Right hindlimb (tissue), 1 donor: Measurements from ENCODE around the gene KIF2B.
A peak's percentile ranks its signal among the peaks of the same experiment; 100 is the strongest.
"Not testable (repeated sequence)": the region's sequence is repeated elsewhere in the genome, so short reads cannot be mapped to it uniquely, and the experiment has no call there.

ENCODE experiments used
- DNase-seq: peaks from one replicate; pipeline ENCODE4 v3.0.0-alpha.2; 2018

The KIF2B gene

GRCh38 chr17:53822764-53823163 lies at the start of gene KIF2B:
Gene KIF2B, plus strand, starts transcription at chr17:53822927. Its CDS starts 107 bp downstream, at chr17:53823034.
- DNase-seq: no peak

DNA sequence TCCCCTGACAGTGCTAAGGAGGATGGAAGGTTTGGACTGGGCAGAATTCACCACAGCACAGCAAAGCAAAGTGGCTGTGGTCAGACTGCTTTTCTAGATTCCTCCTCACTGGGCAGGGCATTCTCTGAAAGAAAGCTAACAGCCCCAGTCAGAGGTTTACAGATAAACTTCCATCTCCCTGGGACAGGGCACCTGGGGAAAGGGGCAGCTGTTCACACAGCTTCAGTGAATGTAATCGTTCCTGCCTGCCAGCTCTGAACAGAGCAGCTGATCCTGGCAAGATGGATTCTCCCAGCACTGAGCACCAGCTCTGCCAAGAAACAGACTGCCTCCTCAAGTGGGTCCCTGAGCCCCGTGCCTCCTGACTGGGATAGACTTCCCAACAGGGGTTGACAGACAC lies 42.4 kb upstream of the KIF2B start:
- no peak for DNase-seq

DNA sequence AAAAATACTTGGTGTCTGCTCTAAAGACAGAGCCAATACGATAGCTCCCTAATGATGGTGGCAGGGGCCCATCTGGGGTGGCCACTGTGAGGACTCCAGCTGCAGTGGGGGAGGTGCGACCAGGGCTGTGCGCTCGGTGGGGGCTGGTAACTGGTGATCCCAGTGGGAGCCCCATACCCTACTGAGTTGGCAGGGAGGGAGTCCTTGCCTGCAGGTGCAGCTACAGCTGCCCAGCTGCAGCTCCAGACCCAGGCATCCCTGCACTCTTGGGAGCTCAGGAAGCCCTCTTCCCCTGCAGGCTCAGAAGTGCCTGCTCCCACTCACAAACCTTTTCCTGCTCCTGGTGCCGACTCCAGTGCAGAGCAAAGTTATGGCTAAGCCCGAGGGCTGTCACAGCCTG lies 31.2 kb upstream of the KIF2B start:
- no peak for DNase-seq

DNA sequence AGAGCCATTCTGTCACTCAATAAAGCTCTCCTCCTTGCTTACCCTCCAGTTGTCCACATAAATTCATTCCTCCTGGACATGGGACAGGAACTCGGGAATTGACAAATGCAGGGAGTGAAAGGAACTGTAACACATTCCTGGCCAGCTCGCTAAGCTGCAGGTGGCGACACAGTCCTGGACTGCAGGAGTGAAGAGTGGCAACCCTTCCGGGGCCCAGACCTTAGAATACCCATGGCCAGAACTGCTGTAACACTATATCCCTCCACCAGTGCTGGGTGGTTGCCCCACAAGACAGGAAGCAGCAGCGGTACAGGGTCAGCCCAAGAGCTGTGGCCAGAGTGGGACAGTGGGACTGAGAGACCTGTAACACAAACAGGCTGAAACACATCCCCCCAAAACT lies 30.3 kb upstream of the KIF2B start:
- DNase-seq: no peak

DNA sequence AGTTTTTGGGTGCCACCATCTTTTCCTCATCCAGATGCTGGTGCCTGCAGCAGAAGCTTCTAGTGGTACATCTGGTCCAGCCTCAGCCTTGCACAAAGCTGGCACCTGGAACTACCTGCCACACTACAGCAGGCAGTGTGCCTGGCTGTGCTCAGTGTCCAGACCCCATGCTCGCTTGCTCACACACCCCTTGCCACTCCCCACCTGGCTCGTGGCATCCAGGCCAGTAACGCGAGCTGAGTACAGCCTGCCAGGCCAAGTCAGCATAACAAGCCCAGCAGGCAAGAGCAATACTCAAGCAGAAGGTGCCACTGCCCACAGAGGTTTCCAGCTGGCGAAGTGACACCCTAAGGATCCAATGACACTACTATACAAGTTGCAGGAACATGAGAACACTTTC lies 29.7 kb upstream of the KIF2B start:
- peak; percentile 18 for DNase-seq

- no peak for DNase-seq
Measured at GRCh38 chr17:53794875-53795274, 27.9 kb upstream of the KIF2B start.

DNA sequence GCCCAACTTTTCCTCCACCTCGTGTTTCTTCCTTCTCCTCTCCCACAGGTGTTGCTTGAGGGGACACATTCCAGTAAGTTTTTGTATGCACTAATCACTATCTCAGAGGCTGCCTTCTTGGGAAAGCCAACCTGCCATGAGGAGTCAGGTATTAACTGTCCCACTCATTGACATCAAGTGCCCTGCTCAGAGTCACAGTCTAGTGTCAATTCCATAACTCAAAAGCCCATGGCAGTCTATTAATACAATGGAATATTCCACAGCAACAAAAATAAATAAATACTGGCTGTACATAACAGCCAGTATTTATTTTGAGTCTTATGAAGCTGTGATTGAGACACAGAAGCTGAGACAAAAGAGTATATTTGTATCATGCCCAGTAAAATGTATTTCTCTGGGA lies 26.1 kb upstream of the KIF2B start:
- DNase-seq: no peak

GRCh38 chr17:53797501-53797900 lies 25.2 kb upstream of the KIF2B start:
- DNase-seq: no peak

GRCh38 chr17:53804437-53804836 lies 18.3 kb upstream of the KIF2B start:
- DNase-seq: no peak

- DNase-seq: no peak
Measured at GRCh38 chr17:53806473-53806872, 16.3 kb upstream of the KIF2B start.

- no peak for DNase-seq
Measured at GRCh38 chr17:53807286-53807685, 15.4 kb upstream of the KIF2B start.

GRCh38 chr17:53818271-53818670 lies 4.5 kb upstream of the KIF2B start:
- no peak for DNase-seq

- DNase-seq: no peak
Measured at GRCh38 chr17:53818929-53819328, 3.8 kb upstream of the KIF2B start.

DNA sequence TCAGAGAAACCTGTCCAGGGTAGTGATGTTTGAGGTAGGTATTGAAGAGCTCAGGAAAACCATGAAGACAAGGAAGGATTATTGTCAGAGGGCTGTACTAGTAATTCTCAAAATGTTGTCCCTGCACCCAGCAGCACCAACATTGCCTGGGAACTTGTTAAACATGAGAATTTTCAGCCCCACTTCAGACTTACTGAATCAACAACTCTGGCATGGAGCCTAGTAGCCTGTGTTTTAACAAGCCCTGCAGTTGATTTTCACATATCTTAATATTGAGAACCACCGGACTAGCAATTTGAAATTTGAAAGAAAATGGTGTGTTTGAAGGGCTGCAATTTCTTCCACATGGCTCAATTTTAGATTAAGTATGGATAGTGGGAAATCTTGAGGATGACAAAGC lies 2.8 kb upstream of the KIF2B start:
- DNase-seq: no peak

DNA sequence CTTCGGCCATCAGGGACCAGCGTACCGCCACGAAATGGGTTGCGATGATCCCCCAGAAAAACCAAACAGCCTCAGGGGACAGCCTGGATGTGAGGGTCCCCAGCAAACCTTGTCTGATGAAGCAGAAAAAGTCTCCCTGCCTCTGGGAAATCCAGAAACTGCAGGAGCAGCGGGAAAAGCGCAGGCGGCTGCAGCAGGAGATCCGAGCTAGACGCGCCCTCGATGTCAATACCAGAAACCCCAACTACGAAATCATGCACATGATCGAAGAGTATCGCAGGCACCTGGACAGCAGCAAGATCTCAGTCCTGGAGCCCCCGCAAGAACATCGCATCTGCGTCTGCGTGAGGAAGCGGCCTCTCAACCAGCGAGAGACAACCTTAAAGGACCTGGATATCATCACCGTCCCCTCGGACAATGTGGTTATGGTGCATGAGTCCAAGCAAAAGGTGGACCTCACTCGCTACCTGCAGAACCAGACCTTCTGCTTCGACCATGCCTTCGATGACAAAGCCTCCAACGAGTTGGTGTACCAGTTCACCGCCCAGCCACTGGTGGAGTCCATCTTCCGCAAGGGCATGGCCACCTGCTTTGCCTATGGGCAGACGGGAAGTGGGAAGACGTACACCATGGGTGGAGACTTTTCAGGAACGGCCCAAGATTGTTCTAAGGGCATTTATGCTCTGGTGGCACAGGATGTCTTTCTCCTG lies 769 bp downstream of the KIF2B start:
- no peak for DNase-seq

GRCh38 chr17:53834771-53835170 lies 12.0 kb downstream of the KIF2B start:
- DNase-seq: not testable (repeated sequence)

DNA sequence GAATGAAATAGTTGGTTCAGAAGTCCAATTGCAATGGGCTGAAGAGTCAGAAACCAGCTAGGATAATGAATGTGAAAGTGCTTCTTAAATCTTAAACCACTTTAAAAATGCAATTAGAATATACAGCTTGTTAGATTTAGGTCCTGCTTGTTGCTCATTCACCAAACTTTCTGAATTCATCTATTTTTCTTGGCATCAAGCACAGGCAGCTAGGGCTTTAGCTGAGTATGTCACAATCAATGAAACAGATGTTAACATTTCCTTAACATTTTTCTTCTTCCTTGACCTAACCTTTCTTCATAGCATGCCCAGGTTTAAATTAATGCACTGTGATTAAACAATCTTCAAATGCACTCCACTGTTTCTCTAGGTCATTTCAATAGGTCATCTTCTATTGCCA lies 14.4 kb downstream of the KIF2B start:
- DNase-seq: no peak

- DNase-seq: no peak
Measured at GRCh38 chr17:53844491-53845107, 21.9 kb downstream of the KIF2B start.

DNA sequence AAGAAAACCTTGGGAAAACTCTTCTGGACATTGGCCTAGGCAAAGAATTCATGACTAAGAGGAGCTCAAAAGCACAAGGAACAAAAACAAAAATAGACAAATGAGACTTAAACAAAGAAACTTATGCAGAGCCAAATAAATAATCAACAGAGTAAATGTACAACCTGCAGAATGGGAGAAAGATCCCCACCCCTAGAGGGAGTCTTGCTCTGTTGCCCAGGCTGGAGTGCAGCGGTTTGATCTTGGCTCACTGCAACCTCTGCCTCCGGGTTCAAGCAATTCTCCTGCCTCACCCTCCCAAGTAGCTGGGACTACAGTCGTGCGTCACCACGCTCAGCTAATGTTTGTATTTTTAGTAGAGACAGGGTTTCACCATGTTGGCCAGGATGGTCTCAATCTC lies 48.4 kb downstream of the KIF2B start:
- DNase-seq: not testable (repeated sequence)
